CD14-positive monocyte (primary cell): ENCODE data around the gene PATJ. TPM values are rescaled to one million over a fixed set of nuclear protein-coding genes. Genes with fewer than 3 reads are reported as not detected.
"Not testable (repeated sequence)": the region's sequence is repeated elsewhere in the genome, so short reads cannot be mapped to it uniquely, and the experiment has no call there.

Experiments
- DNase-seq, 3 donors: peaks; one replicate each; pipeline ENCODE4 v3.0.0-alpha.2; 2011 to 2022
- H2AFZ ChIP-seq: 2 replicates; pipeline ENCODE4 v1.6.0; 2012; ENCODE audit warnings: mild to moderate bottlenecking, low read depth, low read length, inconsistent platforms; ENCODE audit not compliant: insufficient read depth, poor library complexity, severe bottlenecking
- H3K27ac ChIP-seq, 2 donors: 1 replicate in 1 of 2; 2 replicates in 1 of 2; pipeline ENCODE4 v1.5.1; 2012 to 2013; ENCODE audit warnings: low read length in 2 of 2, control low read depth in 1 of 2, inconsistent platforms in 1 of 2, low read depth in 1 of 2, mild to moderate bottlenecking in 1 of 2
- H3K27me3 ChIP-seq, 2 donors: one replicate each; pipeline versions ENCODE4 v1.6.0 to v1.6.1; 2011 to 2013; ENCODE audit warnings: low read length in 2 of 2; ENCODE audit not compliant: control insufficient read depth in 2 of 2, insufficient read depth in 2 of 2
- H3K36me3 ChIP-seq, 2 donors: replicated peaks in 1 of 2; 1 replicate in 1 of 2; 2 replicates in 1 of 2; pipeline versions ENCODE4 v1.5.1 to v1.6.1; 2012 to 2013; ENCODE audit warnings: low read length in 2 of 2, control low read depth in 1 of 2, inconsistent platforms in 1 of 2, mild to moderate bottlenecking in 1 of 2; ENCODE audit not compliant: insufficient read depth in 2 of 2, control insufficient read depth in 1 of 2
- H3K4me1 ChIP-seq, 2 donors: 1 replicate in 1 of 2; 2 replicates in 1 of 2; pipeline versions ENCODE4 v1.5.1 to v1.6.1; 2012 to 2013; ENCODE audit warnings: low read length in 2 of 2, control low read depth in 1 of 2, inconsistent platforms in 1 of 2, mild to moderate bottlenecking in 1 of 2, moderate library complexity in 1 of 2; ENCODE audit not compliant: insufficient read depth in 2 of 2, control insufficient read depth in 1 of 2
- H3K4me2 ChIP-seq: replicated peaks from 2 replicates; pipeline ENCODE3; 2012; ENCODE audit warnings: low read length, moderate library complexity, mild to moderate bottlenecking; ENCODE audit not compliant: poor library complexity, severe bottlenecking; ENCODE audit errors: extremely low read depth
- H3K4me3 ChIP-seq, 3 experiments: fragments of 200-600 bp in 1 of 3; sonication (generic) in 1 of 3; replicated peaks in 1 of 3; 1 replicate in 2 of 3; 2 replicates in 1 of 3; pipeline ENCODE4 v1.5.1; 2011 to 2013; ENCODE audit warnings: low read length in 3 of 3, mild to moderate bottlenecking in 3 of 3, control low read depth in 2 of 3, low read depth in 2 of 3, inconsistent platforms in 1 of 3, moderate library complexity in 1 of 3
- H3K79me2 ChIP-seq: 2 replicates; pipeline ENCODE4 v1.6.0; 2012; ENCODE audit warnings: mild to moderate bottlenecking, control low read depth, inconsistent platforms, low read length, moderate library complexity; ENCODE audit not compliant: insufficient read depth
- H3K9ac ChIP-seq: 2 replicates; pipeline ENCODE4 v1.6.0; 2017; ENCODE audit warnings: low read length, mild to moderate bottlenecking; ENCODE audit not compliant: insufficient read depth, poor library complexity, severe bottlenecking
- H3K9me3 ChIP-seq, 2 donors: replicated peaks in 1 of 2; 1 replicate in 1 of 2; 2 replicates in 1 of 2; pipeline versions ENCODE4 v1.5.1 to v1.6.1; 2012 to 2013; ENCODE audit warnings: low read length in 2 of 2, control low read depth in 1 of 2; ENCODE audit not compliant: control insufficient read depth in 1 of 2, insufficient read depth in 1 of 2
- H4K20me1 ChIP-seq: 2 replicates; pipeline ENCODE4 v1.6.0; 2012; ENCODE audit warnings: mild to moderate bottlenecking, low read length, control low read depth, moderate library complexity; ENCODE audit not compliant: insufficient read depth
- H3K27ac Mint-ChIP-seq, 7 donors: one replicate each; pipeline ENCODE4 v1.8.0; 2020; ENCODE audit warnings: mild to moderate bottlenecking in 7 of 7, mixed read lengths in 7 of 7, moderate library complexity in 6 of 7, inconsistent platforms in 2 of 7
- H3K27me3 Mint-ChIP-seq, 3 donors: one replicate each; pipeline ENCODE4 v1.8.0; 2021 to 2022; ENCODE audit warnings: low read depth in 3 of 3, mild to moderate bottlenecking in 3 of 3, mixed read lengths in 3 of 3, moderate library complexity in 3 of 3, inconsistent platforms in 1 of 3
- H3K36me3 Mint-ChIP-seq, 2 donors: one replicate each; pipeline ENCODE4 v1.8.0; 2020; ENCODE audit warnings: mixed read lengths in 2 of 2, inconsistent platforms in 1 of 2, mild to moderate bottlenecking in 1 of 2
- H3K4me1 Mint-ChIP-seq: one replicate; pipeline ENCODE4 v1.8.0; 2020; ENCODE audit warnings: mild to moderate bottlenecking, mixed read lengths
- H3K4me3 Mint-ChIP-seq, 2 donors: one replicate each; pipeline ENCODE4 v1.8.0; 2020; ENCODE audit warnings: mild to moderate bottlenecking in 2 of 2, mixed read lengths in 2 of 2, moderate library complexity in 1 of 2
- H3K9me3 Mint-ChIP-seq, 7 donors: one replicate each; pipeline ENCODE4 v1.8.0; 2020 to 2022; ENCODE audit warnings: mixed read lengths in 7 of 7, mild to moderate bottlenecking in 6 of 7, moderate library complexity in 6 of 7, inconsistent platforms in 2 of 7
- WGBS: methylation state at CpG from one replicate; pipeline ENCODE4 v1.1.5; 2013; ENCODE audit warnings: missing lambda C conversion rate; ENCODE audit not compliant: insufficient coverage; 5-methylcytosine and 5-hydroxymethylcytosine counted together
- intact Hi-C, 2 donors: fragments of 100-400 bp; cut with micrococcal nuclease; formaldehyde crosslinking; loops; one replicate each; pipeline versions ENCODE4 v1.15.0 to v1.15.1; 2023
- polyA plus RNA-seq, 3 donors: library from polyadenylated mRNA; depleted of rRNA in 1 of 3; unstranded in 2 of 3; stranded (reverse) in 1 of 3; fragments of 300-500 nt in 2 of 3; fragments of >200 nt in 1 of 3; fragmentation: Illumina TruSeq in 2 of 3; gene quantifications; 1 replicate in 2 of 3; 2 replicates in 1 of 3; pipeline ENCODE4 v1.2.3, GENCODE V29; 2012 to 2021
- TF ChIP-seq, protein P1 (sequence below): fragments of 200-600 bp; IDR thresholded peaks from one replicate; pipeline ENCODE4 v1.8.0; 2022; ENCODE audit warnings: antibody characterized with exemption, mild to moderate bottlenecking

The PATJ gene
- polyA plus RNA-seq, 3 donors: 0.01 to 0.23 TPM; not detected in 1

DNA sequence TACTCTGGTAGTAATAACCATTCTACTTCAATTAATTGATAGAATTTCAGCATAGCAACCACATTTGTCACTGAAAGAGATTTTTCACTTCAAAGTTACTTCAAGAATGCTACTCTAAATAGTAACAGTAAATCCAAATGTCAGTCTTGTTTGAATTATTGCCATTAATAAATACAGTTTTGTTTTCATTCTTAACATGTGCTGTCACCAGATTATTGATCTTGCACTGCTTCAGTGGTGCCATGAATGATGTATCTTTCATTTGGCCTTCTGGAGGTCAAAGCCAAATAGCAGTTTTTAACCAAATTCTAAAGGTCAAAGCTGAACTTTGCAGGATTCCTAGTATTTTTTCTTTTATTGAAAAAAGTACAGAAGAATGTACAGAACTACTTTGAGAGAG, 199.5 kb downstream of the PATJ start:
- no peaks in the 10 kb centered on the region for H4K20me1 ChIP-seq
- H2AFZ ChIP-seq: no peak overlapping the region
- no peaks in the 10 kb centered on the region for H3K36me3 ChIP-seq
- intact Hi-C loops: no loop called here
- peaks cover 0 to 17% (median 7%) of the 10 kb centered on the region in 7 donors for H3K9me3 Mint-ChIP-seq
- H3K9ac ChIP-seq: no peak overlapping the region
- no peak overlapping the region for H3K27ac ChIP-seq
- no peaks in the 10 kb centered on the region for H3K27me3 ChIP-seq
- H3K4me2 ChIP-seq: no peak overlapping the region
- H3K4me1 Mint-ChIP-seq: no peaks in the 10 kb centered on the region
- no peaks in the 10 kb centered on the region for H3K36me3 Mint-ChIP-seq
- H3K9me3 ChIP-seq: peaks cover 0 to 7% of the 10 kb centered on the region in 2 donors
- TF ChIP-seq, protein P1, sequence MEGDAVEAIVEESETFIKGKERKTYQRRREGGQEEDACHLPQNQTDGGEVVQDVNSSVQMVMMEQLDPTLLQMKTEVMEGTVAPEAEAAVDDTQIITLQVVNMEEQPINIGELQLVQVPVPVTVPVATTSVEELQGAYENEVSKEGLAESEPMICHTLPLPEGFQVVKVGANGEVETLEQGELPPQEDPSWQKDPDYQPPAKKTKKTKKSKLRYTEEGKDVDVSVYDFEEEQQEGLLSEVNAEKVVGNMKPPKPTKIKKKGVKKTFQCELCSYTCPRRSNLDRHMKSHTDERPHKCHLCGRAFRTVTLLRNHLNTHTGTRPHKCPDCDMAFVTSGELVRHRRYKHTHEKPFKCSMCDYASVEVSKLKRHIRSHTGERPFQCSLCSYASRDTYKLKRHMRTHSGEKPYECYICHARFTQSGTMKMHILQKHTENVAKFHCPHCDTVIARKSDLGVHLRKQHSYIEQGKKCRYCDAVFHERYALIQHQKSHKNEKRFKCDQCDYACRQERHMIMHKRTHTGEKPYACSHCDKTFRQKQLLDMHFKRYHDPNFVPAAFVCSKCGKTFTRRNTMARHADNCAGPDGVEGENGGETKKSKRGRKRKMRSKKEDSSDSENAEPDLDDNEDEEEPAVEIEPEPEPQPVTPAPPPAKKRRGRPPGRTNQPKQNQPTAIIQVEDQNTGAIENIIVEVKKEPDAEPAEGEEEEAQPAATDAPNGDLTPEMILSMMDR: no peak
- H3K4me1 ChIP-seq: no peaks in the 10 kb centered on the region
- no peaks in the 10 kb centered on the region for H3K79me2 ChIP-seq
- no peak overlapping the region for H3K4me3 Mint-ChIP-seq
- H3K27ac Mint-ChIP-seq: no peak overlapping the region
- H3K4me3 ChIP-seq: no peak overlapping the region
- DNase-seq: no peak
- H3K27me3 Mint-ChIP-seq: peaks cover 0 to 1% (median 0%) of the 10 kb centered on the region in 3 donors

DNA sequence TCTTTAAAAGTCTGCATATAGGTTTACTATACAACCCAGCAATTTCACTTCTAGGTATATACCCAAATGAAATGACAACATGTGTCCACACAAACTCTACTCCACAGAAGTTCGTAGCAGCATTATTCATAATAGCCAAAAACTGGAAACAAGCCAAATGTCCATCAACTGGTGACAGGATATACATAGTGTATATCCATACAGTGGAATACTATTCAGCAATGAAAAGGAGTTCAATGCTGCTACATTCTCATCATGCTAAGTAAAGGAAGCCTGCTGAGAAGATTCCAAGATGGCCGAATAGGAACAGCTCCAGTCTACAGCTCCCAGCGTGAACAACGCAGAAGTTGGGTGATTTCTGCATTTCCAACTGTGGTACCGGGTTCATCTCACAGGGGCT, 200.6 kb downstream of the PATJ start:
- H3K27ac ChIP-seq: no peak overlapping the region
- H2AFZ ChIP-seq: no peak overlapping the region
- no peak overlapping the region for H3K9ac ChIP-seq
- WGBS: 98% methylated on average over 4 of the region's 5 CpGs
- no peaks in the 10 kb centered on the region for H4K20me1 ChIP-seq
- peaks cover 0 to 7% of the 10 kb centered on the region in 2 donors for H3K9me3 ChIP-seq
- H3K4me2 ChIP-seq: no peak overlapping the region
- no peak for DNase-seq
- no peaks in the 10 kb centered on the region for H3K79me2 ChIP-seq
- Mint-ChIP-seq H3K36me3 (no peaks in the 10 kb centered on the region), H3K4me3 (no peak overlapping the region), H3K4me1 (no peaks in the 10 kb centered on the region), H3K27ac (no peak overlapping the region), H3K9me3 (peaks cover 0 to 18% (median 7%) of the 10 kb centered on the region in 7 donors), H3K27me3 (peaks cover 0 to 1% (median 0%) of the 10 kb centered on the region in 3 donors)
- no peaks in the 10 kb centered on the region for H3K4me1 ChIP-seq
- TF ChIP-seq, protein P1: no peak
- intact Hi-C loops: no loop called here
- H3K4me3 ChIP-seq: no peak overlapping the region
- H3K27me3 ChIP-seq: no peaks in the 10 kb centered on the region
- H3K36me3 ChIP-seq: no peaks in the 10 kb centered on the region

DNA sequence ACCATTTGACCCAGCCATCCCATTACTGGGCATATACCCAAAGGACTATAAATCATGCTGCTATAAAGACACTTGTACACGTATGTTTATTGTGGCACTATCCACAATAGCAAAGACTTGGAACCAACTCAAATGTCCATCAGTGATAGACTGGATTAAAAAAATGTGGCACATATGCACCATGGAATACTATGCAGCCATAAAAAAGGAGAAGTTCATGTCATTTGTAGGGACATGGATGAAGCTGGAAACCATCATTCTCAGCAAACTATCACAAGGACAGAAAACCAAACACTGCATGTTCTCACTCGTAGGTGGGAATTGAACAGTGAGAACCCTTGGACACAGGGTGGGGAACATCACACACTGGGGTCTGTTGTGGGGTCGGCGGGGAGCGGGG, 206.4 kb downstream of the PATJ start:
- H3K4me2 ChIP-seq, H3K36me3 ChIP-seq, H4K20me1 ChIP-seq, H3K27ac Mint-ChIP-seq, H3K9me3 ChIP-seq, H3K79me2 ChIP-seq, DNase-seq, H3K4me1 ChIP-seq, H3K4me3 ChIP-seq, H3K9ac ChIP-seq, H2AFZ ChIP-seq, H3K27ac ChIP-seq, H3K4me3 Mint-ChIP-seq, intact Hi-C loops, H3K4me1 Mint-ChIP-seq, H3K27me3 Mint-ChIP-seq, H3K36me3 Mint-ChIP-seq, H3K27me3 ChIP-seq: not testable (repeated sequence)
- H3K9me3 Mint-ChIP-seq: peaks cover 0 to 15% (median 5%) of the 10 kb centered on the region in 7 donors
- no CpG with 5 or more reads among the region's 5 CpGs for WGBS
